Neural progenitor cell (in vitro differentiated cells): ENCODE results near the gene PROM2. TPM values are rescaled to one million over a fixed set of nuclear protein-coding genes. Genes with fewer than 3 reads are reported as not detected.

Experiments used
- DNase-seq: peaks from one replicate; pipeline ENCODE4 v3.0.0-alpha.2; 2016; ENCODE audit warnings: low spot score
- H2AFZ ChIP-seq: fragments of 200-600 bp; sonication (generic); replicated peaks from 2 replicates; pipeline ENCODE4 v1.6.1; 2016; ENCODE audit warnings: antibody characterized with exemption
- H3F3A ChIP-seq: fragments of 200-600 bp; sonication (generic); 2 replicates; pipeline ENCODE4 v1.6.1; 2016; ENCODE audit warnings: antibody characterized with exemption, low read depth
- H3K27ac ChIP-seq: fragments of 200-600 bp; sonication (generic); 2 replicates; pipeline ENCODE4 v1.5.1; 2016; ENCODE audit warnings: mild to moderate bottlenecking
- H3K27me3 ChIP-seq: fragments of 200-600 bp; sonication (generic); 2 replicates; pipeline ENCODE4 v1.6.1; 2016; ENCODE audit warnings: mild to moderate bottlenecking, moderate library complexity
- H3K36me3 ChIP-seq: fragments of 200-600 bp; sonication (generic); 2 replicates; pipeline ENCODE4 v1.5.1; 2016
- H3K4me1 ChIP-seq: fragments of 200-600 bp; sonication (generic); 2 replicates; pipeline ENCODE4 v1.6.1; 2016; ENCODE audit warnings: mixed run types
- H3K4me2 ChIP-seq: fragments of 200-600 bp; sonication (generic); 2 replicates; pipeline ENCODE4 v1.6.1; 2016
- H3K4me3 ChIP-seq: fragments of 200-600 bp; sonication (generic); 2 replicates; pipeline ENCODE4 v1.5.1; 2016
- H3K79me2 ChIP-seq: fragments of 200-600 bp; sonication (generic); 2 replicates; pipeline ENCODE4 v1.6.1; 2016; ENCODE audit warnings: low read depth
- H3K9ac ChIP-seq: fragments of 200-600 bp; sonication (generic); 2 replicates; pipeline ENCODE4 v1.6.1; 2016
- H3K9me3 ChIP-seq: fragments of 200-600 bp; sonication (generic); 2 replicates; pipeline ENCODE4 v1.5.1; 2016; ENCODE audit warnings: low read depth
- H4K20me1 ChIP-seq: fragments of 200-600 bp; sonication (generic); 2 replicates; pipeline ENCODE4 v1.6.1; 2016; ENCODE audit warnings: low read depth
- H3K27ac Mint-ChIP-seq: 3 replicates; pipeline ENCODE4 v1.8.0; 2021; ENCODE audit warnings: mixed read lengths
- H3K27me3 Mint-ChIP-seq: 2 replicates; pipeline ENCODE4 v1.8.0; 2022; ENCODE audit warnings: low read depth, mild to moderate bottlenecking, inconsistent platforms, moderate library complexity, mixed read lengths; ENCODE audit not compliant: insufficient read depth
- H3K36me3 Mint-ChIP-seq: 3 replicates; pipeline ENCODE4 v1.8.0; 2021; ENCODE audit warnings: mixed read lengths
- H3K4me1 Mint-ChIP-seq: 3 replicates; pipeline ENCODE4 v1.8.0; 2021; ENCODE audit warnings: mixed read lengths
- H3K4me3 Mint-ChIP-seq: 3 replicates; pipeline ENCODE4 v1.8.0; 2021; ENCODE audit warnings: mild to moderate bottlenecking, moderate library complexity, mixed read lengths
- H3K9me3 Mint-ChIP-seq: 3 replicates; pipeline ENCODE4 v1.8.0; 2020; ENCODE audit warnings: mixed read lengths
- EZH2 ChIP-seq: fragments of 200-600 bp; sonication (generic); IDR thresholded peaks from 2 replicates; pipeline ENCODE4 v1.6.1; 2017; ENCODE audit warnings: antibody characterized with exemption, mild to moderate bottlenecking, moderate library complexity
- EZH2phosphoT487 ChIP-seq: fragments of 200-600 bp; sonication (generic); IDR thresholded peaks from 2 replicates; pipeline ENCODE4 v1.6.1; 2017; ENCODE audit warnings: antibody characterized with exemption
- total RNA-seq: library from RNA; depleted of rRNA; stranded (reverse); fragments of >200 nt; gene quantifications from 2 replicates; pipeline ENCODE4 v1.2.3, GENCODE V29; 2015; ENCODE audit warnings: low replicate concordance
- TF ChIP-seq, protein P1 (sequence below): fragments of 200-600 bp; sonication (generic); IDR thresholded peaks from 2 replicates; pipeline ENCODE4 v1.5.1; 2017; ENCODE audit warnings: antibody characterized with exemption, mild to moderate bottlenecking

Gene PROM2
- total RNA-seq, 1 donor from 2014 or later: 0.95 TPM

DNA sequence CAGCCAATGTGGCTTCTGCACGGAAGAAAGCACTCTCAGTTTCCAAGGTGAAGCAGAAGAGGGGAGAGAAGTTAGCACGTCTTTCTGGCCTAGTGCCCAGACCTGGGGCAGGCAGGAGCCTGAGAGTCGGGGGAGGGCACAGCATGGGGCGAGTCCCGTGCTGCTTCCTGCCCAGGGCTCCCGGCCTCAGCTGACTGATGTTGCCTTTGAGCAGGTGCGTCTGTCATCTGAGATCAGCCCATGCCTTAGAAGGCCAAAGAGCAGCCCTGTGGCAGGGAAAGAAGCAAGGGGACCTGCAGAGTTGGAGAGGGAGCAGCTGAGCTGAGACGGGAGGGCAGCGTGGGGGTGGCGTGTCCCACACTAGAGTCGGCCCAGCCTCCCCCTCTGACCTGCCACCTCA lies 26.2 kb downstream of the PROM2 start:
- Mint-ChIP-seq H3K27me3 (peaks cover 5% of the 10 kb centered on the region), H3K36me3 (no peaks in the 10 kb centered on the region), H3K4me3 (no peak overlapping the region), H3K4me1 (peaks cover 25% of the 10 kb centered on the region), H3K27ac (no peak overlapping the region), H3K9me3 (no peaks in the 10 kb centered on the region)
- TF ChIP-seq EZH2phosphoT487: no peak
- TF ChIP-seq EZH2: no peak
- TF ChIP-seq, protein P1, sequence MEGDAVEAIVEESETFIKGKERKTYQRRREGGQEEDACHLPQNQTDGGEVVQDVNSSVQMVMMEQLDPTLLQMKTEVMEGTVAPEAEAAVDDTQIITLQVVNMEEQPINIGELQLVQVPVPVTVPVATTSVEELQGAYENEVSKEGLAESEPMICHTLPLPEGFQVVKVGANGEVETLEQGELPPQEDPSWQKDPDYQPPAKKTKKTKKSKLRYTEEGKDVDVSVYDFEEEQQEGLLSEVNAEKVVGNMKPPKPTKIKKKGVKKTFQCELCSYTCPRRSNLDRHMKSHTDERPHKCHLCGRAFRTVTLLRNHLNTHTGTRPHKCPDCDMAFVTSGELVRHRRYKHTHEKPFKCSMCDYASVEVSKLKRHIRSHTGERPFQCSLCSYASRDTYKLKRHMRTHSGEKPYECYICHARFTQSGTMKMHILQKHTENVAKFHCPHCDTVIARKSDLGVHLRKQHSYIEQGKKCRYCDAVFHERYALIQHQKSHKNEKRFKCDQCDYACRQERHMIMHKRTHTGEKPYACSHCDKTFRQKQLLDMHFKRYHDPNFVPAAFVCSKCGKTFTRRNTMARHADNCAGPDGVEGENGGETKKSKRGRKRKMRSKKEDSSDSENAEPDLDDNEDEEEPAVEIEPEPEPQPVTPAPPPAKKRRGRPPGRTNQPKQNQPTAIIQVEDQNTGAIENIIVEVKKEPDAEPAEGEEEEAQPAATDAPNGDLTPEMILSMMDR: no peak
- H4K20me1 ChIP-seq: no peaks in the 10 kb centered on the region
- no peak overlapping the region for H3K27ac ChIP-seq
- H2AFZ ChIP-seq: no peak overlapping the region
- no peak overlapping the region for H3K4me3 ChIP-seq
- no peak for DNase-seq
- no peaks in the 10 kb centered on the region for H3K4me1 ChIP-seq
- H3K36me3 ChIP-seq: no peaks in the 10 kb centered on the region
- no peak overlapping the region for H3K9ac ChIP-seq
- no peaks in the 10 kb centered on the region for H3F3A ChIP-seq
- H3K79me2 ChIP-seq: no peaks in the 10 kb centered on the region
- H3K4me2 ChIP-seq: no peak overlapping the region
- H3K9me3 ChIP-seq: no peaks in the 10 kb centered on the region
- no peaks in the 10 kb centered on the region for H3K27me3 ChIP-seq

DNA sequence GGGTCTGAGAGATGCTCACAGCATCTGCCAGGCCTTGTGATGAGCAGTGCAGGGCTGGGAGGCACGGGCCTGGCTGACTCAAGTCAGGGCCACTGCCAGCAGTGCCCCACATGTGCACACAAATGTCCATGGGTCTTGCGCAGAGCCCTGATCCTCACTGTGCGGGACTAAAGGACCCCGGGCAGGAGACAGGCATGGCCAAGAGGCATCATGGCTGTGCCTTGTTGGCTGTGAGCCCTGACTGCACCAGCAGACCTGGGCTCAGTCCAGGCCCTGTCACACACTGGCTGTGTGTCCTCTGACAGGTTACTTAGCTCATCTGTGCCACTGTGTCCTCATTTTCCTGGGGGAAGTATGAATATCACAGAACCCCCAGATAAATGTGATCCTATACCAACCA lies 26.9 kb downstream of the PROM2 start:
- Histone ChIP-seq H3K9me3 (no peaks in the 10 kb centered on the region), H3K27me3 (no peaks in the 10 kb centered on the region), H4K20me1 (no peaks in the 10 kb centered on the region), H3K9ac (no peak overlapping the region), H3K4me2 (no peak overlapping the region), H3F3A (no peaks in the 10 kb centered on the region), H3K4me3 (no peak overlapping the region), H3K27ac (no peak overlapping the region), H3K79me2 (no peaks in the 10 kb centered on the region), H2AFZ (no peak overlapping the region), H3K4me1 (no peaks in the 10 kb centered on the region), H3K36me3 (no peaks in the 10 kb centered on the region)
- no peak overlapping the region for H3K4me3 Mint-ChIP-seq
- H3K27ac Mint-ChIP-seq: no peak overlapping the region
- H3K36me3 Mint-ChIP-seq: no peaks in the 10 kb centered on the region
- H3K27me3 Mint-ChIP-seq: peaks cover 5% of the 10 kb centered on the region
- H3K4me1 Mint-ChIP-seq: peaks cover 24% of the 10 kb centered on the region
- TF ChIP-seq EZH2 (no peak), EZH2phosphoT487 (no peak)
- TF ChIP-seq, protein P1: no peak
- no peak for DNase-seq
- no peaks in the 10 kb centered on the region for H3K9me3 Mint-ChIP-seq

GRCh38 chr2:95301876-95302641 lies 27.8 kb downstream of the PROM2 start:
- H3K27me3 ChIP-seq: no peaks in the 10 kb centered on the region
- H3K4me3 ChIP-seq: no peak overlapping the region
- H3K9me3 ChIP-seq: no peaks in the 10 kb centered on the region
- Mint-ChIP-seq H3K4me1 (peaks cover 20% of the 10 kb centered on the region), H3K4me3 (no peak overlapping the region), H3K27me3 (peaks cover 6% of the 10 kb centered on the region), H3K9me3 (no peaks in the 10 kb centered on the region), H3K27ac (no peak overlapping the region), H3K36me3 (no peaks in the 10 kb centered on the region)
- H3K9ac ChIP-seq: no peak overlapping the region
- no peak for DNase-seq
- H3K27ac ChIP-seq: no peak overlapping the region
- TF ChIP-seq EZH2 (no peak), EZH2phosphoT487 (no peak)
- TF ChIP-seq, protein P1: no peak
- H3F3A ChIP-seq: no peaks in the 10 kb centered on the region
- no peak overlapping the region for H2AFZ ChIP-seq
- no peaks in the 10 kb centered on the region for H3K79me2 ChIP-seq
- no peaks in the 10 kb centered on the region for H4K20me1 ChIP-seq
- H3K36me3 ChIP-seq: no peaks in the 10 kb centered on the region
- H3K4me1 ChIP-seq: no peaks in the 10 kb centered on the region
- no peak overlapping the region for H3K4me2 ChIP-seq
